Sigmoid colon (tissue), 7 donors: Measurements from ENCODE around the gene FYN. TPM values are rescaled to one million over a fixed set of nuclear protein-coding genes. Genes with fewer than 3 reads are reported as not detected.

Source experiments
- DNase-seq: peaks from one replicate; pipeline ENCODE4 v3.0.0-alpha.2; 2019
- H3K27ac ChIP-seq, 4 donors: fragments of 200-600 bp; sonication (generic); one replicate each; pipeline ENCODE4 v1.5.1; 2016 to 2019; ENCODE audit warnings: mild to moderate bottlenecking in 1 of 4
- H3K27me3 ChIP-seq, 3 donors: fragments of 200-600 bp; sonication (generic); one replicate each; pipeline ENCODE4 v1.5.1; 2019; ENCODE audit warnings: mild to moderate bottlenecking in 1 of 3
- H3K36me3 ChIP-seq, 4 donors: fragments of 200-600 bp; sonication (generic); one replicate each; pipeline ENCODE4 v1.5.1; 2016 to 2019
- H3K4me1 ChIP-seq, 4 donors: fragments of 200-600 bp; sonication (generic); one replicate each; pipeline ENCODE4 v1.5.1; 2017 to 2019
- H3K4me3 ChIP-seq, 4 donors: fragments of 200-600 bp; sonication (generic); one replicate each; pipeline ENCODE4 v1.5.1; 2017 to 2019; ENCODE audit warnings: mild to moderate bottlenecking in 2 of 4, moderate library complexity in 1 of 4
- H3K9me3 ChIP-seq, 4 donors: fragments of 200-600 bp in 3 of 4; sonication (generic) in 3 of 4; one replicate each; pipeline versions ENCODE4 v1.5.1 to v1.6.1; 2013 to 2019
- EP300 ChIP-seq, 4 donors: sonication (generic); formaldehyde crosslinking; IDR thresholded peaks; one replicate each; pipeline ENCODE4 v1.6.1; 2017; ENCODE audit warnings: antibody characterized with exemption in 4 of 4
- POLR2A ChIP-seq, 2 donors: fragments of 450-650 bp; IDR thresholded peaks; one replicate each; pipeline ENCODE4 v1.6.1; 2016; ENCODE audit warnings: antibody characterized with exemption in 2 of 2, mild to moderate bottlenecking in 2 of 2, moderate library complexity in 2 of 2
- POLR2AphosphoS5 ChIP-seq, 4 donors: sonication (generic); formaldehyde crosslinking; IDR thresholded peaks; one replicate each; pipeline ENCODE4 v1.6.1; 2017; ENCODE audit warnings: antibody characterized with exemption in 4 of 4
- WGBS, 2 donors: extraction: QIAGEN DNeasy Blood & Tissue Kit; methylation state at CpG; one replicate each; pipeline ENCODE4 v1.1.7; 2013; 5-methylcytosine and 5-hydroxymethylcytosine counted together
- intact Hi-C: fragments of 100-400 bp; cut with DNase I; formaldehyde crosslinking; loops from one replicate; pipeline ENCODE4 v1.15.1; 2023
- polyA plus RNA-seq, 3 donors: library from polyadenylated mRNA; stranded (reverse); fragments of 200-250 nt; gene quantifications; one replicate each; pipeline ENCODE4 v1.2.3, GENCODE V29; 2013
- total RNA-seq, 4 donors: library from RNA; depleted of rRNA; stranded (reverse); fragments of >200 nt; gene quantifications; one replicate each; pipeline ENCODE4 v1.1.0, GENCODE V29; 2016
- TF ChIP-seq, protein P1 (sequence below), 4 experiments: fragments of 450-650 bp in 3 of 4; fragments of 200-600 bp in 1 of 4; IDR thresholded peaks; one replicate each; pipeline ENCODE4 v1.5.1; 2016 to 2019; ENCODE audit warnings: antibody characterized with exemption in 4 of 4, mild to moderate bottlenecking in 3 of 4, moderate library complexity in 2 of 4
- donor health status: healthy with polysubstance abuse.
- donor health status: Bipolar disorder and iron deficiency.
- donor health status: healthy.

Gene FYN
- total and polyA plus RNA-seq, 7 donors: 2.3 to 81.4 (median 56.9) TPM

DNA sequence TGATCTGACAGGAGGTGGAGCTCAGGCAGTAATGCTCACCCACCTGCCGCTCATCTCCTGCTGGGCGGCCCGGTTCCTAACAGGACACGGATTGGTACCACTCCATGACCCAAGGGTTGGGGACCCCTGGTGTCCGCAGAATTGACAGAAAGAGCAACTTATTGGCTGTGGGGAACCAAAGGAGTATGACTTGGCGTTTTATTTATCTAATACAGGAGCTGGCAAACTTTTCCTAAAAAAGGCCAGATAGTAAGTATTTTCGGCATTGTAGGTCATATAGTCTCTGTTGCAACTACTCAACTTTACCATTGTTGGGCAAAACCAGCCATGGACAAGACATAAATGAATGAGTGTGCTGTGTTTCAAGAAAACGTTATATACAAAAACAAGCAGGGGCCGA is 223.2 kb downstream of the FYN start:
- WGBS, 2 donors: 74 to 84% methylated on average over 9 of the region's 9 CpGs

DNA sequence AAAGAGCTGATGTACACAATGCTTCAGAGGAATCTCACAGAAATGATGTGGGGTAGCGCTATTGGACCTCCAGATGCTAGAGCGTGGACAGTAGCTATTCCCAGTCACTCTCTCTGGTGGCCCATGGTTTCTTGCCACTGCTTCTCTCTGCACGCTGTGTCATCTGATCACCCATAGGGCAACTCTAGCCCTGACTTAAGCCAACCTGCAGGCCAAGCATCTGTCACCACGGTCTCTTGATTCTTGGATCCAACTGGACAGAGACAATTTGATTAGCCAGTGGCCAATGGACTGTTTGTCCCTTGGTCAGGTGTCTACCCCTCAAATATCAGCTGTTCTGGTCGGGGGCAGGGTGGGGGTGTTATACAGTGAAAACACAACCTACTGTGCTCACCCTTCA is 225.2 kb downstream of the FYN start:
- TF ChIP-seq EP300 (IDR thresholded peaks at IDR 0.05) (no peak), POLR2A (IDR thresholded peaks at IDR 0.05) (no peak), POLR2AphosphoS5 (IDR thresholded peaks at IDR 0.05) (no peak)
- TF ChIP-seq, protein P1, sequence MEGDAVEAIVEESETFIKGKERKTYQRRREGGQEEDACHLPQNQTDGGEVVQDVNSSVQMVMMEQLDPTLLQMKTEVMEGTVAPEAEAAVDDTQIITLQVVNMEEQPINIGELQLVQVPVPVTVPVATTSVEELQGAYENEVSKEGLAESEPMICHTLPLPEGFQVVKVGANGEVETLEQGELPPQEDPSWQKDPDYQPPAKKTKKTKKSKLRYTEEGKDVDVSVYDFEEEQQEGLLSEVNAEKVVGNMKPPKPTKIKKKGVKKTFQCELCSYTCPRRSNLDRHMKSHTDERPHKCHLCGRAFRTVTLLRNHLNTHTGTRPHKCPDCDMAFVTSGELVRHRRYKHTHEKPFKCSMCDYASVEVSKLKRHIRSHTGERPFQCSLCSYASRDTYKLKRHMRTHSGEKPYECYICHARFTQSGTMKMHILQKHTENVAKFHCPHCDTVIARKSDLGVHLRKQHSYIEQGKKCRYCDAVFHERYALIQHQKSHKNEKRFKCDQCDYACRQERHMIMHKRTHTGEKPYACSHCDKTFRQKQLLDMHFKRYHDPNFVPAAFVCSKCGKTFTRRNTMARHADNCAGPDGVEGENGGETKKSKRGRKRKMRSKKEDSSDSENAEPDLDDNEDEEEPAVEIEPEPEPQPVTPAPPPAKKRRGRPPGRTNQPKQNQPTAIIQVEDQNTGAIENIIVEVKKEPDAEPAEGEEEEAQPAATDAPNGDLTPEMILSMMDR (IDR thresholded peaks at IDR 0.05): no peak
- Histone ChIP-seq H3K4me3 (no peak overlapping the region), H3K27ac (peak overlapping the region in 1 of 4 donors; percentile 65), H3K9me3 (no peaks in the 10 kb centered on the region), H3K4me1 (peaks cover 0 to 9% (median 7%) of the 10 kb centered on the region in 4 donors), H3K27me3 (no peaks in the 10 kb centered on the region), H3K36me3 (no peaks in the 10 kb centered on the region)
- intact Hi-C loops: loop anchor here (5.0 kb wide), 1 partner anchor 296 kb away; no protein-coding TSS in a partner anchor
- no peak for DNase-seq
- 96% methylated on average over 5 of the region's 5 CpGs for WGBS, 2 donors

More for the DNA sequence above, 223.2 kb downstream of the FYN start:
- H3K9me3 ChIP-seq: no peaks in the 10 kb centered on the region
- no peak overlapping the region for H3K27ac ChIP-seq
- no peaks in the 10 kb centered on the region for H3K36me3 ChIP-seq
- no peak for DNase-seq
- no peaks in the 10 kb centered on the region for H3K27me3 ChIP-seq
- intact Hi-C loops: no loop called here
- no peak overlapping the region for H3K4me3 ChIP-seq
- TF ChIP-seq POLR2A (IDR thresholded peaks at IDR 0.05) (no peak), EP300 (IDR thresholded peaks at IDR 0.05) (no peak), POLR2AphosphoS5 (IDR thresholded peaks at IDR 0.05) (no peak)
- TF ChIP-seq, protein P1 (IDR thresholded peaks at IDR 0.05): no peak
- peaks cover 0 to 9% (median 7%) of the 10 kb centered on the region in 4 donors for H3K4me1 ChIP-seq

DNA sequence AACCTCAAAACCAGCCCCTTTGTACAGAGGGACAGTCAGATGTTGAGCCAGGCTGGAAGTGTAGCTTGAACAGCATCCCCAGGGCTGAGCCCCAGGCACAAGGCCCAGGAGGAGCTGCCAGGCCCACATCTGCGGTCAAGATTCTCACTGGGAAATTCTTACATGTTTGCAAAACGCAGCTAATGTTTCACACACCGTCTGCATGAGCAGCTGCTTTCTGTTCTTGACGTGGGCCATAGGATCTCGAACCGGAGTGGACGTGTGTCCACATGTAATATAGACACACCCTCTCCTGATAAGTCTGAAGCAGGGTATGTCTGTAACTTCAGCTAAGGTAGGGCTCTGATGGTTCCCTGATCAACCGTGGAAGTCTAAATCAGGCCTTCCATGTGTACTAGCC is 226.3 kb downstream of the FYN start:
- Histone ChIP-seq H3K27ac (peak overlapping the region; percentile 39 to 65 (median 58)), H3K4me1 (peaks cover 0 to 16% (median 10%) of the 10 kb centered on the region in 4 donors), H3K36me3 (no peaks in the 10 kb centered on the region), H3K9me3 (no peaks in the 10 kb centered on the region), H3K4me3 (no peak overlapping the region), H3K27me3 (no peaks in the 10 kb centered on the region)
- 76 to 81% methylated on average over 8 of the region's 8 CpGs for WGBS, 2 donors
- peak; percentile 79 for DNase-seq
- intact Hi-C loops: loop anchor here (5.0 kb wide), 1 partner anchor 295 kb away; no protein-coding TSS in a partner anchor
- TF ChIP-seq POLR2A (IDR thresholded peaks at IDR 0.05): no peak
- no peak for TF ChIP-seq EP300 (IDR thresholded peaks at IDR 0.05)
- TF ChIP-seq POLR2AphosphoS5 (IDR thresholded peaks at IDR 0.05): no peak
- TF ChIP-seq, protein P1 (IDR thresholded peaks at IDR 0.05): no peak

DNA sequence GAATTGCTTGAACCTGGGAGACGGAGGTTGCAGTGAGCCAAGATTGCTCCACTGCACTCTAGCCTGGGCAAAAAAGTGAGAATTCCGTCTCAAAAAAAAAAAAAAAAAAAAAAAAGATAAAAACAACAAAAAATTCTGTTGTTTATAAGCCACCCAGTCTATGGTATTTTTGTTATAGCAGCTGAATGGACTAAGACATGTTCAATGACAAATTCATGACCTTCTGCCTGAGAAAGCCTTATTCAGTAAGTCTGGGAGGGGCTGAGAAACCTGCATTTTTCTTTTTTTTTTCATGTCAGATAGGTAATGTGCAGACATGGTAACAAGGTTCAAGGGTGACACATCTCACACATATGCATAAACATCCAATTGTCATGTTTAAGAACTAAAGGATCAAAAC is 227.2 kb downstream of the FYN start:
- intact Hi-C loops: loop anchor here (5.0 kb wide), 1 partner anchor 294 kb away; no protein-coding TSS in a partner anchor
- TF ChIP-seq, protein P1 (IDR thresholded peaks at IDR 0.05): no peak
- TF ChIP-seq EP300 (IDR thresholded peaks at IDR 0.05): no peak
- no peak for TF ChIP-seq POLR2A (IDR thresholded peaks at IDR 0.05)
- no peak for TF ChIP-seq POLR2AphosphoS5 (IDR thresholded peaks at IDR 0.05)
- Histone ChIP-seq H3K27ac (peak overlapping the region in 1 of 4 donors; percentile 65), H3K4me3 (no peak overlapping the region), H3K36me3 (no peaks in the 10 kb centered on the region), H3K27me3 (no peaks in the 10 kb centered on the region), H3K4me1 (peaks cover 0 to 16% (median 10%) of the 10 kb centered on the region in 4 donors), H3K9me3 (no peaks in the 10 kb centered on the region)
- DNase-seq: no peak
- 50 to 65% methylated on average over 2 of the region's 2 CpGs for WGBS, 2 donors
